Measurements from ENCODE around the gene BRWD1. TPM values are rescaled to one million over a fixed set of nuclear protein-coding genes. Genes with fewer than 3 reads are reported as not detected.
A peak's percentile ranks its signal among the peaks of the same experiment; 100 is the strongest.

BRWD1 gene
- total RNA-seq, 1 donor from 2014 or later, result 147 TPM

- DNase-seq, result no peak
Measured at GRCh38 chr21:39327727-39328126, 14.3 kb upstream of the BRWD1 start.

- DNase-seq, result no peak
Measured at GRCh38 chr21:39326607-39327307, 13.3 kb upstream of the BRWD1 start.

DNA sequence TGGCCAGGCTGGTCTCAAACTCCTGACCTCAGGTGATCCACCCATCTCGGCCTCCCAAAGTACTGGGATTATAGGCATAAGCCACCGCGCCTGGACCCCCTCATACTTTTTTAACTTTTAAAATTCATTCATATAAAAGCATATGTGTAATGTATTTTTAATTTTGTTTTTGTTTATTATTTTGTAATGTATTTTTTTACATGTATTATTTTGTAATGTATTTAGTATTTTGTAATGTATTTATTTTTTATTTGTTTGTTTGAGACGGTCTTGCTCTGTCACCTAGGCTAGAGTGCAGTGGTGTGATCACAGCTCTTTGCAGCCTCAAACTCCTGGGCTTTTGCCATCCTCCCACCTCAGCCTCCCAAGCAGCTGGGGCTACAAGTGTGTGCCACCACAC is 12.0 kb upstream of the BRWD1 start:
- no peak for DNase-seq

- DNase-seq, result no peak
Measured at GRCh38 chr21:39321424-39321823, 8.0 kb upstream of the BRWD1 start.

- DNase-seq, result peak; percentile 41
Measured at GRCh38 chr21:39319814-39320332, 6.4 kb upstream of the BRWD1 start.

- peak; percentile 85 for DNase-seq
Measured at GRCh38 chr21:39319251-39319756, 5.9 kb upstream of the BRWD1 start.

GRCh38 chr21:39318091-39318959 is 4.9 kb upstream of the BRWD1 start:
- DNase-seq, result no peak

DNA sequence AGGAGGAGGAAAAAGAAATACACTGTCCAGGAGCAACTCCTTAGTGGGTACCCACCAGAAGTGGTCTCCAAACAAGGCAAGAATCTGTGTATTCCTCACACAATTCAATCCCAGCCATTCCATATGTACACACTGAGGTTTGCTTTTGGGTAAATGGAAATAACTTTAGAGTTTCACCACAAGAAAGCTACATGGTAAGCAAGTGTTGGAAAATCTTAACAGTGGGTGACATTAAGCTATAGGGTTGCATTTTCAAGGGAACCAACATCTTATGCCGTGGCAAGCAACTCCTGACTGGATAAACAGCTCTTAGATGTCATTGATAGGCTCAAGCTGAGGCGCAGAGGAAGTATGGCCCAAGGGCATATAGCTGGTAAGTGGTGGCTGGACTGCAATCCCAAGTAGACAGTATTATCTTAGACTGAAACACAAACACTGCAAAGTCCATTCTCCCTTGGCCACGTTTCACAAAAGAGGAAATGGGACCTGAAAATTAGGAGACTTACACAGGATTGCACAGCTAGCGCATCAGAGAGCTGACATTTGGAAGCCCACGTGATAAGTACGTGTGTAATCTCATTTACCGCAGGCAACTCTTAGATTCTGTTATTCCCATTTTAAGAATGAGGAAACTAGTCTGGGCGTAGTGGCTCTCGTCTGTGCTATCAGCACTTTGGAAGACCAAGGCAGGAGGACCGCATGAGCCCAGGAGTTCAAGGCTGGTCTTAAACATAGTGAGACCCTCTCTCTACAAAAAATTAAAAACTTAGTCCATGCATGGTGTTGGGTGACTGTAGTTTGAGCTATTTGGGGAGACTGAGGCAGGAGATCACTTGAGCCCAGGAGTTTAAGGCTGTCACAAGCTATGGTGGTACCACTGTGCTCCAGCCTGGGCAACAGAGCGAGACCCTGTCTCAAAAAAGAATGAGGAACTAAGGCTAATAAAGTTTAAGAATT is 4.0 kb upstream of the BRWD1 start:
- DNase-seq, result no peak

- DNase-seq, result no peak
Measured at GRCh38 chr21:39316729-39317128, 3.3 kb upstream of the BRWD1 start.

DNA sequence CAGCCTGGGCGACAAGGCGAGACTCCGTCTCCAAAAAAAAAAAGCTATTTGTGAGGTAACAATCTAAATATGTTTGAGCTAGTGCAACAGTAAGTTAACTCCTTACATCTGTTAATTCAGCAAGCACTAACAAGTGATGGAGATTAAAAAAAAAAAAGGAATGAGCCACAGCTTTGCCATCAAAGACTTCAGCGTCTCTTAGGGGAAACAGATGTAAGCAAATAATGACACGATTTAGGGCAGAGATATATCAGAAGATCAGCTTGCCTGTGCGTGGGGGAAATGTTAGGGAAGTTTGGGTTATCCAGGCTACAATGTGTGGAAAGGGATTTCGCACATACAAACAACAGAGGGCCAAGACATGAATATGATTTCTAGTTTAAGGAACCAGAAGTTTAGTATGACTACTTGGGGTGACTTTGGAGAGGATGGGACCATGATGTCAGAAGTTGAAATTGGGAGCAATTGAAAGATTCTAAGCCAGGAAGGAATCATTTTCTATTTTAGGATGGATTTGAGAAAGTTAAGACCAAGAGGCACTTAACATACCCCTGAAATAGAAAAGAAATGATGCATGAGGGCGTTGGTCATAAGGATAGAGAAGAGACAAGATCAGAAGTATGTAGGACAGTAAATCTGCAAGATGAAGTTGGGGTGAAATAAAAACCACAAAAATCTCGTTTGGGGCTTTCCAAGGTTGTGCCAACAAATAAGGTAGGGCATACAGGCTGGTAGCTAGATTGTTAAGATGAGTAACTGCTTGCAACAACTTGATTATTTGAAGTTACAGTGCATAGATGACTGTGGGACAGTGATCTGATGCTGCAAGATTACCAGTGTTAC is 2.4 kb upstream of the BRWD1 start:
- DNase-seq, result peak; percentile 53

DNA sequence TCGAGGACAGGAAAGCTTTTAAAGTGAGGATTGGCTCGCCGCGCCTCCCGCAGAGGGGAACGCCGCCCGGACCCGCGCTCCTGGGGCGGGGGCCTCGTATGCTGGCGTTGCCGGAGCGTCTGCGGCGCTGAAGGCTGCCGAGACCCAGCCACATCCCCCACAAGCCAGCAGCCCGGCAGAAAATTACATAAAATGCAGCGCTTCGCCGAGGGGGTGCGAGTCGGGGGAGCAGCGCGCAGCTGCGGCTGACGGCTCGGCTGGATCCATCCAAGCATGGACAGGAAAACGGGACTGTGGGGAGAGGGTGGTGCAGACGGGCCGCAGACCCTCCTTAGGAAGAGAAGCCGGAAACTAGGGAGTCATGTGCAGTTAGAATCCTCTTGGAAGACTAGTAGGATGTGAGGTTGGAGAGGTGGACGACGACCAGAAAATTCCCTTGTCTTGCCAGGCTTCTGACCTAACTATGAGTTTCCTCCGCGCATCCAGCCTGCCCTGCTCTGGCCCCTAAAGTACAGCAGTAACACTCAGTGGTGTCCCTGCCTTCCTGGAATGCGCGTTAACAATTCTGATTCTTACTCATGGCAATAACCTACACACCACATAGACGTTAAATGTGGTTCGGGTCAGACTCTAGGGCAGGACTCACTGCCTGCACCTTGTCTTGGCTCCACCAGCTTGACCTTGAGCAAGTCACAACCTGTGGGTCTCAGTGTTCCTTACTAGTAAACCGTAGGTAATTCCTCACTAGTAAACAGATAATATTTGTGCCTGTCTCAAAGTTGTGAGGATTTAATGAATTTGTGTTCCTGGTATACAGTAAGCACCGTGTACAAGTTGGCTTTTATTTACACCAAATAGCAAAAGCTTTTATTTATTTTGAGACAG is 953 bp upstream of the BRWD1 start:
- DNase-seq, result peak; percentile 81

- no peak for DNase-seq
Measured at GRCh38 chr21:39313042-39313570, 326 bp downstream of the BRWD1 start.

DNA sequence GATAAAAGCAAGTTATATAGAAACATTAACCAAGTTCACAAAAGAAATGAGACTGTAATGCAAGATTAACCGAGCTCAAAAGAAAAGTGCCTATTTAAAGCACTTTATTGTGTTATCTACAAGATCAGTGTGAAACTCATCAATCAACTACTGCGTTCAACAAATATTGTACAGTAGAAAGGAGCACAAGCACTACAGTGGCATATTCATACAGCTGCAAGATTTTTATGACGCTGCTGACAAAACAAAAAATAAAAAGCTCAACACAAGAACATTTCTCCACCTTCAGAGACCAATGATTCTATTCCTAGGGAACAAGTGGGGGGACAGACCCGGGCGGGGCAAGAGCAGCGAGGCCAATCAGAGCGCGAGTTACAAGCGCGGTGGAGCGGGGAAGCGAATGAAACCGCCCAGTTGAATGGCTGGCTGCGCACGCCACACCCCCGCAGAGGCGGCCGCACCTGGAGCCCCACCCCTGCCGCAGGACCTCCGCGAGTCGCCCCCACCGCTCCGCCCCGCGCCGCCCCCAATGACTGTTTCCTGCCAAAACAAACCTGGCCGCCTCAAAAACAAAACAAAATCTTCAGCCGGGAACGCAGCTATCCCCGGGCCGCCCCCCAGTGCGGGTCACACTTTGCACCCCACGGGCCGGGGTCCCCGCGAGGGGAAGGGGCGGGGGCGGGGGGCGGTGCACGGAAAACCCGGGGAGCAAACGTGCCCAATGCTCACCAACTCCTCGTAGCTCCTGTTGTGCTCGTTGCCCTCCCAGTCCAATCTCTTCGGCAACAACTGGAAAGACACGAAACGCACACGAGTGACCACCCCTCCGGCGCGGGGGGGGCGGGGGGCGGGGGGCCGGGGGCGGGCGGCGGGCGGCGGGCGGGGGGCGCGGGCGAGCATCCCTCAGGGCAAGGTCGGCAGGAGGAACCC is 1.1 kb downstream of the BRWD1 start:
- peak; percentile 97 for DNase-seq

GRCh38 chr21:39311164-39311563 is 2.3 kb downstream of the BRWD1 start:
- no peak for DNase-seq

- no peak for DNase-seq
Measured at GRCh38 chr21:39307466-39307865, 6.0 kb downstream of the BRWD1 start.

DNA sequence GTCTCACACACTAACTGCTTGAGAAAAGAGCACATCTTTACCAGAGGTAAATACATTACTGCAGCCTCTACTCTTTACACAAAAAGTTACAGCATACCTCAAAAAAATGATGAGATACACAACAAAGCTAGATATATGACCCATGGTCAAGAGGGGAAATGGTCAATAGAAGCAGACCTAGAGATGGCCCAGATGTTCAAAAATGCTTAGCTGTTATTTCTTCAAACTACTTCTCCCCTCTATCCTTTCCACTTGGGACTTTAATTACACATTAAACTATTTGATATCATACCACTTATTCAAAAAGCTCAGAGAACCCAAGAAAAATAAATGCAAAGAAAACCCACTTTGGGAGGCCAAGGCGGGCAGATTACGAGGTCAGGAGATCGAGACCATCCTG is 12.8 kb downstream of the BRWD1 start:
- no peak for DNase-seq

DNA sequence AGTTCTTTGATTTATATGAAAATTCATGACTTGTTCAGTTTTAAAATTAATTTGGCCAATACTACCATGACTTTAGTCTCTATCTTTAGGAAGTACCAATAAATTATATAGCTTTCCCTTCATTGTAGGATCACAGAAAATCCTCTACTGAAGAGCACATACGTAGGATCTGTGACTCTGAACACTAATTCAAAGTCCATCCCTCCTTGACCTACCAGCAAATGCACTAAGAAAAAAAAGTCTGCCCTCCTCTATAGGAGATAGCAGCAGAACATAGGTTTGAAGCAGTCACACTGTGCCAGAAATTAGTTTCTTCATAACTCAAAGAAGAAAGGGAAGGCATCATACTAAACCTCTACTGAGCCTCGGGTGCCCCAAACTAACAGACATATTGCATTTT is 16.5 kb downstream of the BRWD1 start:
- DNase-seq, result no peak

GRCh38 chr21:39288987-39289386 is 24.4 kb downstream of the BRWD1 start:
- no peak for DNase-seq

DNA sequence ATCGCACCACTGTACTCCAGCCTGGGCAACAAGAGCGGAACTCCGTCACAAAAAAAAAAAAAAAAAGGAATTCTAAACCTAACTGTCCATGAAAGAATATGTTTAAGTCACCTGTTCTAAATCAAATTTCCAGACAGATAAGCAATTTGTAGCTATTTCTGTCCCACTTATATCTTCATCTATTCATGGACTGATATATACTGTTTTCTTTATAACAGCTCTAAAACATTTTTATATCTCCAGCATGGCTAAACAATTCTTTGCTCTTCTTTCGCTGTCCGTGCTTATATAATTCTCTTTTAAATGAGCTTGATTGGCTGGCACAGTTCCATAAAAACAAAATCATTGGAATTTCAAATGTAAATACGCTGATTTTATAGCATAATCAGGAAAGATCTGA is 30.5 kb downstream of the BRWD1 start:
- no peak for DNase-seq
